GM10266 (cell line): ENCODE results near the gene ESYT1.

Source experiments
- DNase-seq: peaks from one replicate; pipeline ENCODE4 v3.0.0; 2012; ENCODE audit errors: extremely low spot score
- CTCF ChIP-seq: IDR thresholded peaks from 2 replicates; pipeline ENCODE4 v1.5.1; 2012; ENCODE audit warnings: mild to moderate bottlenecking, low read depth; ENCODE audit not compliant: control insufficient read depth, insufficient read depth; ENCODE audit errors: missing control alignments

ESYT1 gene

GRCh38 chr12:56097738-56098137 lies 30.3 kb upstream of the ESYT1 start:
- DNase-seq = no peak

GRCh38 chr12:56098592-56098991 lies 29.5 kb upstream of the ESYT1 start:
- no peak for TF ChIP-seq CTCF
- no peak for DNase-seq

More at GRCh38 chr12:56097738-56098137, 30.3 kb upstream of the ESYT1 start:
- TF ChIP-seq CTCF = no peak

- no peak for TF ChIP-seq CTCF
- DNase-seq = no peak
Measured at GRCh38 chr12:56099787-56100186, 28.3 kb upstream of the ESYT1 start.

- TF ChIP-seq CTCF = no peak
- no peak for DNase-seq
Measured at GRCh38 chr12:56101045-56101444, 27.0 kb upstream of the ESYT1 start.

GRCh38 chr12:56102683-56103065 lies 25.4 kb upstream of the ESYT1 start:
- no peak for TF ChIP-seq CTCF

GRCh38 chr12:56103066-56103711 lies 24.9 kb upstream of the ESYT1 start:
- no peak for DNase-seq
- no peak for TF ChIP-seq CTCF

More at GRCh38 chr12:56102683-56103065, 25.4 kb upstream of the ESYT1 start:
- DNase-seq = no peak

- DNase-seq = no peak
- TF ChIP-seq CTCF = no peak
Measured at GRCh38 chr12:56103823-56104108, 24.3 kb upstream of the ESYT1 start.
